OCI-LY1 (cell line): Measurements from ENCODE around the gene FOXB1.

Source experiments
- H2AFZ ChIP-seq: fragments of 200-600 bp; sonication (generic), shearing (Covaris generic); 2 replicates; pipeline ENCODE4 v1.6.0; 2014; ENCODE audit warnings: antibody characterized with exemption, mild to moderate bottlenecking, low read length
- H3F3A ChIP-seq: fragments of 200-600 bp; sonication (generic), shearing (Covaris generic); 2 replicates; pipeline ENCODE4 v1.6.0; 2014; ENCODE audit warnings: mild to moderate bottlenecking, antibody characterized with exemption, low read length, moderate library complexity; ENCODE audit not compliant: insufficient read depth
- H3K27ac ChIP-seq: fragments of 200-600 bp; sonication (generic); 2 replicates; pipeline ENCODE4 v1.5.1; 2014; ENCODE audit warnings: low read length, mixed run types, mild to moderate bottlenecking, low read depth; ENCODE audit not compliant: poor library complexity, severe bottlenecking
- H3K27me3 ChIP-seq: fragments of 200-600 bp; sonication (generic); 2 replicates; pipeline ENCODE4 v1.6.0; 2014; ENCODE audit warnings: antibody characterized with exemption, mild to moderate bottlenecking, low read length, moderate library complexity; ENCODE audit not compliant: insufficient read depth
- H3K36me3 ChIP-seq: fragments of 200-600 bp; sonication (generic); 2 replicates; pipeline ENCODE4 v1.6.1; 2014; ENCODE audit warnings: mild to moderate bottlenecking, antibody characterized with exemption, low read length, moderate library complexity, mixed read lengths; ENCODE audit not compliant: insufficient read depth
- H3K4me1 ChIP-seq: fragments of 200-600 bp; sonication (generic); 2 replicates; pipeline ENCODE4 v1.5.1; 2014; ENCODE audit warnings: mild to moderate bottlenecking, low read length, moderate library complexity; ENCODE audit not compliant: insufficient read depth, severe bottlenecking
- H3K4me2 ChIP-seq: fragments of 200-600 bp; sonication (generic), shearing (Covaris generic); 2 replicates; pipeline ENCODE4 v1.6.1; 2014; ENCODE audit warnings: low read length
- H3K4me3 ChIP-seq: fragments of 200-600 bp; sonication (generic); 2 replicates; pipeline ENCODE4 v1.5.1; 2014; ENCODE audit warnings: low read length, low read depth, mild to moderate bottlenecking, mixed read lengths; ENCODE audit not compliant: poor library complexity, severe bottlenecking
- H3K79me2 ChIP-seq: fragments of 200-600 bp; shearing (Covaris generic); 2 replicates; pipeline ENCODE4 v1.6.1; 2016; ENCODE audit warnings: mixed run types, low read length, mixed read lengths; ENCODE audit not compliant: insufficient read depth
- H3K9ac ChIP-seq: fragments of 200-600 bp; sonication (generic), shearing (Covaris generic); 2 replicates; pipeline ENCODE4 v1.6.1; 2014; ENCODE audit warnings: mild to moderate bottlenecking, low read length, mixed read lengths
- H3K9me2 ChIP-seq: fragments of 200-600 bp; sonication (generic), shearing (Covaris generic); 2 replicates; pipeline ENCODE4 v1.6.1; 2014; ENCODE audit warnings: low read depth, mild to moderate bottlenecking, low read length, mixed read lengths
- H3K9me3 ChIP-seq: fragments of 200-600 bp; shearing (Covaris generic); 2 replicates; pipeline ENCODE4 v1.6.1; 2014; ENCODE audit warnings: low read length, mixed read lengths
- H4K20me1 ChIP-seq: fragments of 200-600 bp; sonication (generic), shearing (Covaris generic); 2 replicates; pipeline ENCODE4 v1.6.0; 2016; ENCODE audit warnings: mild to moderate bottlenecking, low read length; ENCODE audit not compliant: insufficient read depth
- EZH2 ChIP-seq: fragments of 200-600 bp; sonication (generic), shearing (Covaris generic); IDR thresholded peaks from 2 replicates; pipeline ENCODE4 v1.8.0; 2017; ENCODE audit warnings: borderline replicate concordance, mixed run types, mild to moderate bottlenecking, antibody characterized with exemption, low read length, moderate library complexity, mixed read lengths
- TF ChIP-seq, protein P1 (sequence below): fragments of 200-600 bp; sonication (generic), shearing (Covaris generic); IDR thresholded peaks from 2 replicates; pipeline ENCODE4 v1.5.1; 2017; ENCODE audit warnings: mild to moderate bottlenecking, antibody characterized with exemption, low read length, moderate library complexity, mixed read lengths

The FOXB1 gene

DNA sequence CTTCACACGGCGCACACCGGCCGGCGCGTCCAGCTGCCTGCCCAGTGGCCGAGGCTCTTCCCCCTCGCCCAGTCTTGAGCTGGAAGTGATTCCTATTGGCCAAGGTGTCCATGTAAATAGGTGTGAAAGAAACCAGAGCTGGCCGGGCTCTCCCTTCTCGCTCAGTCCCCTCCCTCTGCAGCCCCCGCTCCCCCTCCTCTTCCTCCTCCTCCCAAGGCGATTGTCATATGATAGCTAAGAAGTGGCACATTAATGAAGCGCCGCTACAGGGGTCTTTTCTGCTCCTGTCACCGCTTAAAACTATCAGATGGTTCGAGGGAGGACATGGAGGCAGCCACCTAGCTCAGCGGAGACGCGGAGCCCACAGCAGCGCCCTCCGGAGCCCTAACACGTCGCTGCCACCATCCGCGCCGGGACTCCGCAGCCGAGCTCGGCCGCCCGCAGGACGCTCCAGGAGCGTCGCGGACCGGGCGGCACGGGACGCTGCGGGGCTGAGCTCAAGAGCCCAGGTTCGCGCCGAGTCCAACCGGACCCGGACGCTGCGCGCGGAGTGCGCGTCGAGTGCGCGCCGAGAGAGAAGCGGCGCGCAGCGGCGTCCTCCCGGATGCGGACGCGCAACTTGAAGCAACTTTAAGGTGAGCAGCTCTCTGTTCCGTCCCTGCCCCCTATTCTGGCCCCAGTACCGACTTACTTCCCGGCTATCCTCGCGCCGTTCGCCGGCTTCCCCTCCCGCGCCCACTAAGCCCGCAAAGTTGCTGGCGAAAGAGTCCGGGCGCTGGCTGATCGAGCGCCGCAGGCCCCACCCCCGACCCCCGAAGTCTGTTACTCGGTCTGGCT, at the start of gene FOXB1:
Gene FOXB1, plus strand, starts transcription at position 303 of the 837 bp plus-strand sequence. CDS start 653 bp downstream, outside the sequence.
- Histone ChIP-seq H3K9ac (no peak within 1 kb of the TSS), H4K20me1 (no peaks in the 10 kb centered on the region), H3K79me2 (no peaks in the 10 kb centered on the region), H3K27me3 (no peaks in the 10 kb centered on the region), H3K4me1 (no peaks in the 10 kb centered on the region), H3K4me3 (no peak within 1 kb of the TSS), H3K9me3 (no peaks in the 10 kb centered on the region), H3F3A (no peaks in the 10 kb centered on the region), H3K36me3 (no peaks in the 10 kb centered on the region), H2AFZ (no peak within 1 kb of the TSS), H3K27ac (no peak within 1 kb of the TSS), H3K4me2 (no peak within 1 kb of the TSS), H3K9me2 (no peaks in the 10 kb centered on the region)
- TF ChIP-seq EZH2, result no peak
- TF ChIP-seq, protein P1, sequence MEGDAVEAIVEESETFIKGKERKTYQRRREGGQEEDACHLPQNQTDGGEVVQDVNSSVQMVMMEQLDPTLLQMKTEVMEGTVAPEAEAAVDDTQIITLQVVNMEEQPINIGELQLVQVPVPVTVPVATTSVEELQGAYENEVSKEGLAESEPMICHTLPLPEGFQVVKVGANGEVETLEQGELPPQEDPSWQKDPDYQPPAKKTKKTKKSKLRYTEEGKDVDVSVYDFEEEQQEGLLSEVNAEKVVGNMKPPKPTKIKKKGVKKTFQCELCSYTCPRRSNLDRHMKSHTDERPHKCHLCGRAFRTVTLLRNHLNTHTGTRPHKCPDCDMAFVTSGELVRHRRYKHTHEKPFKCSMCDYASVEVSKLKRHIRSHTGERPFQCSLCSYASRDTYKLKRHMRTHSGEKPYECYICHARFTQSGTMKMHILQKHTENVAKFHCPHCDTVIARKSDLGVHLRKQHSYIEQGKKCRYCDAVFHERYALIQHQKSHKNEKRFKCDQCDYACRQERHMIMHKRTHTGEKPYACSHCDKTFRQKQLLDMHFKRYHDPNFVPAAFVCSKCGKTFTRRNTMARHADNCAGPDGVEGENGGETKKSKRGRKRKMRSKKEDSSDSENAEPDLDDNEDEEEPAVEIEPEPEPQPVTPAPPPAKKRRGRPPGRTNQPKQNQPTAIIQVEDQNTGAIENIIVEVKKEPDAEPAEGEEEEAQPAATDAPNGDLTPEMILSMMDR, result no peak

DNA sequence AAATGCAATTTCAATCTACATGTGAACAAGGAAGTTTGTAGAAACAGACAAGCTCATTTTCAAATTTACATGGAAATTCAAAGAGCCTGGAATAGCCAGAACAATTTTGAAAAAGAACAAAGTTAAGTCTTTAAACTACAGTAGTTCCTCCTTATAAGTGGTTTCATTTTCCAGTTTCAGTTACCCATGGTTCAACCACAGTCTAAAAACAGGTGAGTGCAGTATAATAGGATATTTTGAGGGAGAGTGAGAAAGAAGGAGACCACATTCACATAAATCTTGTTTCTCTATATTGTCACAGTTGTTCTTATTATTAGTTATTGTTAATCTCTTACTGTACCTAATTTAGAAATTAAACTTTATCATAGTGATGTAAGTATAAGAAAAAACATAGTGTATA, 45.8 kb upstream of the FOXB1 start:
- H4K20me1 ChIP-seq, result no peaks in the 10 kb centered on the region
- no peak overlapping the region for H3K27ac ChIP-seq
- no peaks in the 10 kb centered on the region for H3K27me3 ChIP-seq
- H3K4me3 ChIP-seq, result no peak overlapping the region
- H3K9me3 ChIP-seq, result no peaks in the 10 kb centered on the region
- H3K9ac ChIP-seq, result no peak overlapping the region
- no peak overlapping the region for H3K4me2 ChIP-seq
- no peaks in the 10 kb centered on the region for H3K36me3 ChIP-seq
- no peaks in the 10 kb centered on the region for H3K79me2 ChIP-seq
- no peak overlapping the region for H2AFZ ChIP-seq
- no peaks in the 10 kb centered on the region for H3K4me1 ChIP-seq
- TF ChIP-seq EZH2, result no peak
- TF ChIP-seq, protein P1, result no peak
- no peaks in the 10 kb centered on the region for H3K9me2 ChIP-seq
- no peaks in the 10 kb centered on the region for H3F3A ChIP-seq

DNA sequence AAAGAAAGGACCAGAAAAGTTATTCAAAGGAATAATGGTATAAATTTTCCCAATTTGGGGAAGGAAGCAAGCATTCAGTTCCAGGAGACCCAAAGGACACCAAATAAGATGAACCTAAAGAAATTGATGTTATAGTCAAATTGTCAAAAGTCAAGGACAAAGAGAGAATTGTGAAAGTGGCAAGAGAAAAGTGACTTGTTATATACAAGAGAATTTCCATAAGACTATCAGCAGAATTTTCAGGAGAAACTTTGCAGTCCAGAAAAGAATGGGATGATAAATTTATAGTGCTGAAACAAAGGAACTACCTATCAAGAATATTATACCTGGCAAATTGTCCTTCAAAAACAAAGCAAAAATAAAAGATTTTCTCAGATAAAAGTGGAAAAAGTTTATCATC, 43.8 kb upstream of the FOXB1 start:
- Histone ChIP-seq H3K27me3 (no peaks in the 10 kb centered on the region), H3K9me3 (no peaks in the 10 kb centered on the region), H4K20me1 (no peaks in the 10 kb centered on the region), H3K4me2 (no peak overlapping the region), H3K79me2 (no peaks in the 10 kb centered on the region), H3K36me3 (no peaks in the 10 kb centered on the region), H3K4me1 (no peaks in the 10 kb centered on the region), H3K4me3 (no peak overlapping the region), H2AFZ (no peak overlapping the region), H3K9me2 (no peaks in the 10 kb centered on the region), H3F3A (no peaks in the 10 kb centered on the region), H3K9ac (no peak overlapping the region), H3K27ac (no peak overlapping the region)
- TF ChIP-seq EZH2, result no peak
- TF ChIP-seq, protein P1, result no peak
